Fibroblast of upper back skin (primary cell): Measurements from ENCODE around the gene USB1.
"Not testable (repeated sequence)": the region's sequence is repeated elsewhere in the genome, so short reads cannot be mapped to it uniquely, and the experiment has no call there.

Experiments
- DNase-seq: peaks from one replicate; pipeline ENCODE4 v3.0.0-alpha.2; 2013

USB1 gene

DNA sequence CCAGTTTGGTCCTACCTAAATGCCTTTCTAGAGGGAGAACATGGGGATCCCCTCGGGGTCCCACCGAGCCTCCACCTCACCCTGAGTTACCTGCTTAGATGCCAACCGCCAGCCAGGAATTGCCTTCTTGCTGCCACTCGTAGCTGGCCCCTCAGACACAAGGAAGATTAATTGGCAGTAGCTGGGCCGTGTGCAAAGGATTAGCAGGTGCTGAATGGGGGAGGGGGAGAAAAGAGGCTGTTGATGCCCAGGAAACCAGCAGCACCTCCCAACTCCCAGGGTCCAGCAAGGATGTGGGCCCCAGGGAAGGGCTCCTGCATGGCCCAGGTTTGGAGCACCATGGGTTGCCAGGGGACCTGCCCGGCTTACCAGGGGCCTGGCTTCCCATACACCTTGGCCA lies 30.2 kb upstream of the USB1 start, which contains the start of gene CNGB1:
Gene CNGB1, minus strand, starts transcription at position 159 of the 400 bp plus-strand sequence. CDS start 3,842 bp downstream, outside the sequence.
- no peak for DNase-seq

DNA sequence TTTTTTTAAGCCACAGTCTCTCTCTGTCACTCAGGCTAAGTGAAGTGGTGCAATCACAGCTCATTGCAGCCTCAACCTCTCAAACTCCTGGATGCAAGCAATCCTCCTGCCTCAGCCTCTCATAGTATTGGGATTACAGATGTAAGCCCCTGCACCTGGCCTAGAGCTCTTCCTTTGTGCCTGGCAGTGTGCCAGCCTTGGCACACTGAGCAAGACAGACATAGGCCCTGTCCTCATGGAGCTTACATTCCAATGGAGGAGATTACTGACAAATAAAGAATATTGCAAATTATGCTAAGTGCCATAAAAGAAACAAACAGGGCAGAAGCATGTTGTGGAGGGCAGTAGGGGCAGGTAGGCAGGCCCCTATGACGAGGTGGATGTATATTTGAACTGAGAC lies 29.4 kb upstream of the USB1 start:
- no peak for DNase-seq

GRCh38 chr16:57972306-57972705 lies 28.9 kb upstream of the USB1 start:
- no peak for DNase-seq

- DNase-seq = no peak
Observed at GRCh38 chr16:57976331-57976796, 24.8 kb upstream of the USB1 start.

- no peak for DNase-seq
Observed at GRCh38 chr16:57977418-57978069, 23.7 kb upstream of the USB1 start.

DNA sequence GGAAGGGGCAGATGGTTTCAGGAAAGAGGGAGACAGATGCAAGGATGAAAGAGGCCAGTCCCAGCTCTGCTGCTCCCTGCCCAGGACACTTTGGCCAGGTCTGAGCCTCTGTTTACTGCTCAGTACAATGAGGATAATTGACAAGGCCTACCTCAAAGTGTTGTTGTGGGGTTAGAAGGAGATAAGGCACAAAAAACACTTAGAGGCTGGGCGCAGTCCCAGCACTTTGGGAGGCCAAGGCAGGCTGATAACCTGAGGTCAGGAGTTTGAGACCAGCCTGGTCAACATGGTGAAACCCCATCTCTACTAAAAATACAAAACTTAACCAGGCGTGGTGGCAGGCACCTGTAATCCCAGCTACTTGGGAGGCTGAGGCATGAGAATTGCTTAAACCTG lies 23.1 kb upstream of the USB1 start:
- not testable (repeated sequence) for DNase-seq

DNA sequence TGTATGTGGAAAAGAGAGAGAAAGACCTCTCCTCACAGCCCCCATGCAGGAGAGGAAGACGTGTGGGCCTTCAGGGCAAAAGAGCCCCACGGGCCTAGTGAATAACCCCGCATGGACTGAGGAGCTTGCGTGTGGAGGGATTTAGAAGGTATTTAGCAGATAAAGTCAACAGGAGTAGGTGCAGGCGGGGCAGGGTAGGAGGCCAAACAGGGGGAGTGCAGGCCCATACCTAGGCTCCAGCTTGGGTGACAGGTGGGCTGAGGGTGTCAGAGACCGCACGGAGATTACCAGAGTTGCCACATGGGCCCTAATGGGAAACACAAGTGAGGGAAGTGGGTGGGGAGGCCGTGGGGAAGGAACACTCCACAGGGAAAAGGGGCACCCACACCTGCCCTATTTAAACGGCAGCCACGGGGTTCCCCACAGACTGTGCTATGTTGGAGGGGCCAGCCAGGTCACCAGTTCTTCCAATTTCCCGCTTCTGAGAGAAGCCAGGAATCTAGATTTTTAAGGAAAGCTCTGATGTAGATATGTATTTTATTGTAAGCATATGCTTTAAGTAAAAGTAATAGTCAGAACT lies 22.1 kb upstream of the USB1 start:
- DNase-seq = no peak

- DNase-seq = no peak
Observed at GRCh38 chr16:57981636-57982035, 19.6 kb upstream of the USB1 start.

DNA sequence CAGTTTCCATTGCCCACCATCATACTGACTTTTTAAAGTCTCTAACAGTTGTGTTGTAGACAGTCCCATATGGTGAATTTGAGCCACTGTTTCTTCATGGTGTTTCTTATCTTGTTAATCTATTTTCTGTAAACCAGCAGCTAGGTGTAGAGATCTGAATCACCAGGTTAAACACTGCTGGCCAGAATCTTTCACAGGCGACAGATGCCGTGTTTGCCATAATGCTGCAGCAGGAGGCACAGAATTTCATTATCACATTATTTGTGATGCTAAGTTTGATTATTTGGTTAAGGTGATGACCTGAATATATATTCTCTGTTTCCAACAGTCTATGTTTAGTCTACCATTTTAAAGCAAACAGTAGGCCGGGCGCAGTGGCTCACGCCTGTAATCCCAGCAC lies 18.8 kb upstream of the USB1 start:
- DNase-seq = no peak

DNA sequence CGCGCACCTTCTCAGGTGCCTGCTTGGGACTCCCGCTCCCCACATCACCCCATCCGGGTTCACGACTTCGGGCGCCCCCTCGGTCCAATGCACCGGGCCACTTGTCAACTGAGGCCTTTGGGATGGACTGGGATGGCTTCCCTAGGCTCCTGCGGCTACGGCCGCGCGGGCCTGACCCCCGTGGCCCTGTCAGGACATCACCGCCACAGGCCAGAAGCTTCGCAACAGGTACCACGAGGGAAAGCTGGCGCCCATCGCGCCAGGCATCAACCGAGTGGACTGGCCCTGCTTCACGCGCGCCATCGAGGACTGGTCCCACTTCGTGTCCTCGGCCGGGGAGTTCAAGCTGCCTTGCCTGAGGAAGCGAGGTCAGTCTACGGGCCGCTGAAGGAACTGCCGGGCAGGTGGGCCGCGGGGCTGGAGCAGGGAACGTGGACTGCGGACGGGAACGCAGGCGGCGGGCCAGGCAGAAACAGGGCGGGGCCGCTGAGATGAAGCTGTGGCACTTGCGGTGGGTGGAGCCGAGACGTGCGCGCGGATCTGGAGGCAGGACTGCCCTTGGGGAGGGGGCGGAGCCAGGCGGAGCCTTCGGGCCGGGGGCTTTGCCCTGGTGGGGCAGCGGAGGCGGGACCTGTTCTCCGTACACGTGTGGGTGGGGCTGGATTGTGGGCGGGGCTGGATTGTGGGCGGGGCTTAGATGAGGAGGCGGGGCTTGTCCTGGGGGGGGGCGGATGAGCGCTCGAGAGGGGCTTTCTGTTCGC lies 16.6 kb upstream of the USB1 start:
- peak; percentile 74 for DNase-seq

DNA sequence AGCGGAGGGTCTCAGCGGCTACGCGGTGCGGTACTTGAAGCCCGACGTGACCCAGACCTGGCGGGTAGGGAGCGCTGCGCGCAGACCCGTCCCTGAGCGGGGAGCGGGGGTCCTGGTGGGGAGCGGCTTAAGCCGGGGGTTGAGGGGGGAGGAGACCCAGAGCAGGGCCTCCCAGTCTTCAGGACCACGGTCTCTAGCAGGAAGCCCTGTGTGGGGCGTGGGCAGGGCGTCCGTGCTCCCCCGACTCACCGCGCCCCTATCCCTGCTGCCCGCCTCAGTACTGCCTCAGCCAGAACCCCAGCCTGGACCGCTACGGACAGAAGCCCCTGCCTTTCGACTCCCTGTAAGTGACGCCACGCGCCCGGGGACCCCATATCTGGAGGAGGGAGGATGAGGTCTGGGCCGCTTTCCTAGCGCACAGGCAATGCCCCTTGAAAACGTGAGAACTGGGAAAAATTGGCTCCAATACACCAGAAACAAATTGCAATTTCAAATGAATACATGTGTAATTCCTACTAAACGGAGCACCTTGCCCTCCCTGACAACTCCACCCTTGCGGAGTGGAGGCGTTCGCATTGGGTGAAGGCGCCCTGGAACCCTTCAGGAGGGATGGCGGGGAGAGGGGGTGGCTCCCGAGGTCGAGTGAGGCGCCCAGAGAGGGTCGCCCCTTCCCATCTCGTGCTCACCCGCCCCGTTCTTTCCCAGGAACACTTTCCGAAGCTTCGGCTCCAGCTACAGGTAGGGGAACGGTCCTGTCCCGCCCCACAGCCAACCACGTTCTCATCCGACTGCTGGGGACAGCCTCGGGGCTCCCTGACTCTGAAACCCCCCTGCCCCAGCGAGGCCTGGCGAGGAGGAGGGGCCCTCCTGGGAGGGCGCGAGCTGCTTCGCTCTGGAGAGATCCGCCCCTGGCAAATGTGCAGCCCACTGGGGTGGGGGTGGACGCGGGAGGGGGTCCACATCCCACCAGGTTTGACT lies 15.7 kb upstream of the USB1 start:
- no peak for DNase-seq

DNA sequence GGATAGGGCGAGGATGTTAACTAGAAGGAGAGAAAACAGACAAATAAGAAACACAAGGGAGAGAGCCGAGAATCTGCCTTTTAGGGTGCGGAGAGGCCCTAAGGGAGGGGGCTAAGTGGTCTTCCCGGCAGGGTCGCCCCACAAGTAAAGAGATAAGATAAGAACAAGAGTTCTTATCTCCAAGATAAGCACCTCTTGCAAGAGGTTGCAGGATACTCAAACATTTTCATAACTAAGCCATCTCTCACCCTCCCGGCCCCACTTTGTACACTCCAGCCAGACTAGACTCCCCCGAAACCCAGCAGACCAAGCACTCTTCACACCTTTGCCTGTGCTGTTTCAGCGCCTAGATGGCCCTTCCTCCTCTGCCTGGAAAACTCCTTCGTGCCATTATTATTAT lies 15.0 kb upstream of the USB1 start:
- no peak for DNase-seq

GRCh38 chr16:57987441-57988177 lies 13.6 kb upstream of the USB1 start:
- DNase-seq = no peak

DNA sequence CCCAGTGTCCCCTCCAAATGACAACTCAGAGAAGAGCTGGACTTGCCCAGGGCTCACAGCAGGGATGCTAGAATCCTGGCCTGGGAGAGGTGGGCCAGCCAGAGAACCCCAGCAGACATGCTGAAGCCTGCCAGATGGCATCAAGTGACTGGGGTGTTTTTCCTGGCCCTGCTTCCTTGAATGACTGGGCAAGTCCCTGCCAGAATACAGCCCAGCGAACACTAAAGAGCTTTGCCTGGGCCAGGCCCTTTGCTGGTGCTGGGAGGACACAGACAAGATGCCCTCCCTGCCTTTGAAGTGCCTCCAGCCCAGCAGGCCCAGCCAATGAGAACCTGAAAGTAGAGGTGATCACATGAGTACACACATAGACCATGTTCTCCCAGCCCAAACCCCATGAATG lies 12.3 kb upstream of the USB1 start:
- no peak for DNase-seq

DNA sequence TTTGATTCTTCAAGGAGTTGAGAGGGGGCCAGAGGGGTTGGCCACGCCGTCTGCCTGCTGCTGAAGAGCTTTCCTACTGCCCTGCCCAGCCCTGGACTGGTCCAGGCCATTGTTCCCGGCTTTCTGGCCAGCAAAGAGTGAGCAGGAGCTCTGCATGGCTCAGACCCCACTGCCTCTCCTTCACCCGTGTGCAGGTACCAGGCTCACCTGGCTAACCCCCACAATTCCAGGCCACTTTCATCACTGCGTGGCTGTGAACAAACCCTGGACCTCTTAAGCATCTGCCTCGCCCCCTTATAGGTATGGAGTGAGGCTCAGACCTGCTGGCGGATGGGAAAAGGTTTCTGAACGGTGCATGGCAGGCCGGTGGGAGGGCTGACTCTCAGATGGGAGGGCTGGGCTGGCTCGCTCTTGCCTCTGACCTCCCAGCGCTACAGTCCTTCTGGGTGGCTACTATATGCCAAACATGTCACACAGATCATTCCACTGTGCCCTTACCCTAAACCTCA lies 9.6 kb upstream of the USB1 start:
- no peak for DNase-seq

- no peak for DNase-seq
Observed at GRCh38 chr16:57992084-57992483, 9.1 kb upstream of the USB1 start.

GRCh38 chr16:57993438-57993837 lies 7.8 kb upstream of the USB1 start:
- no peak for DNase-seq

- DNase-seq = no peak
Observed at GRCh38 chr16:57993897-57994296, 7.3 kb upstream of the USB1 start.

DNA sequence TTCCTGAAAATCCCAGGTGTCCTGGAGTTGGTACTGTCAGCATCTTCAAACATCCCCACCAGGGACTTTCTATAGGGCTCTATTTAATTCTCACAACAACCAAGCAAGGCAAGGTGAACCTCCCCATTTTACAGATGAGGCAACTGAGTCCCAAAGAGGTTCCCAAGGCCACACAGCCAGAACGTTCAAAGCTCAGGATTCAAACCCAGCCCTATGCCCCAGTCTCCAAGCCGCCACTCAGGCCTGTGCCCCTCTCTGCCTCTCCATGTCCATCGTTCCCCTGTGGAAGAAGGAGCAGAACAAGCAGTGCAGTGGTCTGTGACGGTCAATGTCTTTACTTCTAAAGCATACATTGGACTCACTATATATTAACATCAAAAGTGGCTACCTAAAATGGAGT lies 6.8 kb upstream of the USB1 start:
- no peak for DNase-seq

GRCh38 chr16:57994778-57995177 lies 6.4 kb upstream of the USB1 start:
- no peak for DNase-seq

- DNase-seq = no peak
Observed at GRCh38 chr16:57995721-57996405, 5.3 kb upstream of the USB1 start.
